Kidney epithelial cell (primary cell): ENCODE measurements around the gene CPNE8. TPM values are rescaled to one million over a fixed set of nuclear protein-coding genes. Genes with fewer than 3 reads are reported as not detected.
A peak's percentile ranks its signal among the peaks of the same experiment; 100 is the strongest.

ENCODE experiments used
- DNase-seq: peaks from one replicate; pipeline ENCODE4 v3.0.0-alpha.2; 2010; ENCODE audit warnings: low read depth
- H3K27me3 ChIP-seq: 2 replicates; pipeline ENCODE4 v1.6.0; 2011; ENCODE audit warnings: low read length; ENCODE audit not compliant: control insufficient read depth, insufficient read depth
- H3K36me3 ChIP-seq: 2 replicates; pipeline ENCODE4 v1.5.1; 2011; ENCODE audit warnings: low read length; ENCODE audit not compliant: control insufficient read depth, insufficient read depth
- H3K4me3 ChIP-seq: 2 replicates; pipeline ENCODE4 v1.5.1; 2011; ENCODE audit warnings: low read depth, mild to moderate bottlenecking, control low read depth, low read length
- CTCF ChIP-seq: IDR thresholded peaks from 2 replicates; pipeline ENCODE4 v1.5.1; 2011; ENCODE audit warnings: mild to moderate bottlenecking, moderate library complexity, low read length, control low read depth, inconsistent platforms; ENCODE audit not compliant: insufficient read depth, poor library complexity, severe bottlenecking
- total RNA-seq: library from RNA; depleted of rRNA; stranded (reverse); fragments of >200 nt; gene quantifications from 2 replicates; pipeline ENCODE4 v1.2.3, GENCODE V29; 2015

The CPNE8 gene
- total RNA-seq, 1 donor from 2014 or later, result 8.0 TPM

- H3K4me3 ChIP-seq, result no peak overlapping the region
- H3K27me3 ChIP-seq, result no peaks in the 10 kb centered on the region
- DNase-seq, result no peak
- no peaks in the 10 kb centered on the region for H3K36me3 ChIP-seq
- no peak for TF ChIP-seq CTCF
Measured at GRCh38 chr12:38932320-38932719, 26.9 kb upstream of the CPNE8 start.

- TF ChIP-seq CTCF, result no peak
- Histone ChIP-seq H3K27me3 (no peaks in the 10 kb centered on the region), H3K4me3 (no peak overlapping the region), H3K36me3 (no peaks in the 10 kb centered on the region)
- no peak for DNase-seq
Measured at GRCh38 chr12:38931461-38931860, 26.1 kb upstream of the CPNE8 start.

- DNase-seq, result no peak
- no peak for TF ChIP-seq CTCF
- Histone ChIP-seq H3K27me3 (no peaks in the 10 kb centered on the region), H3K4me3 (no peak overlapping the region), H3K36me3 (no peaks in the 10 kb centered on the region)
Measured at GRCh38 chr12:38930990-38931389, 25.6 kb upstream of the CPNE8 start.

GRCh38 chr12:38926501-38926900 lies 21.1 kb upstream of the CPNE8 start:
- Histone ChIP-seq H3K27me3 (no peaks in the 10 kb centered on the region), H3K4me3 (no peak overlapping the region), H3K36me3 (no peaks in the 10 kb centered on the region)
- no peak for DNase-seq
- no peak for TF ChIP-seq CTCF

- Histone ChIP-seq H3K36me3 (no peaks in the 10 kb centered on the region), H3K4me3 (no peak overlapping the region), H3K27me3 (no peaks in the 10 kb centered on the region)
- peak; percentile 58 for DNase-seq
- peak; percentile 81 for TF ChIP-seq CTCF
Measured at GRCh38 chr12:38921025-38921677, 15.8 kb upstream of the CPNE8 start.

- DNase-seq, result no peak
Measured at GRCh38 chr12:38919191-38919590, 13.8 kb upstream of the CPNE8 start.

More at GRCh38 chr12:38919191-38919590, 13.8 kb upstream of the CPNE8 start:
- Histone ChIP-seq H3K27me3 (no peaks in the 10 kb centered on the region), H3K36me3 (no peaks in the 10 kb centered on the region), H3K4me3 (no peak overlapping the region)
- no peak for TF ChIP-seq CTCF
